Loucy (cell line): ENCODE measurements around the gene BFSP1.

ENCODE experiments used
- H2AFZ ChIP-seq: fragments of 200-600 bp; sonication (generic); 2 replicates; pipeline ENCODE4 v1.6.0; 2016; ENCODE audit warnings: antibody characterized with exemption, mild to moderate bottlenecking, low read length, moderate library complexity
- H3F3A ChIP-seq: fragments of 200-600 bp; 2 replicates; pipeline ENCODE4 v1.6.0; 2016; ENCODE audit warnings: antibody characterized with exemption, low read depth, mild to moderate bottlenecking
- H3K27me3 ChIP-seq: fragments of 200-600 bp; sonication (generic); 2 replicates; pipeline ENCODE4 v1.6.1; 2014; ENCODE audit warnings: low read length, mild to moderate bottlenecking; ENCODE audit not compliant: insufficient read depth, poor library complexity, severe bottlenecking
- H3K36me3 ChIP-seq: fragments of 200-600 bp; sonication (generic); 2 replicates; pipeline ENCODE4 v1.6.1; 2016; ENCODE audit warnings: low read length; ENCODE audit not compliant: insufficient read depth
- H3K4me1 ChIP-seq: fragments of 200-600 bp; sonication (generic); 2 replicates; pipeline ENCODE4 v1.5.1; 2014; ENCODE audit warnings: low read length, mild to moderate bottlenecking; ENCODE audit not compliant: insufficient read depth, poor library complexity, severe bottlenecking
- H3K4me2 ChIP-seq: fragments of 200-600 bp; sonication (generic); 2 replicates; pipeline ENCODE4 v1.6.0; 2014; ENCODE audit warnings: antibody characterized with exemption, low read length, low read depth, mild to moderate bottlenecking; ENCODE audit not compliant: poor library complexity, severe bottlenecking
- H3K4me3 ChIP-seq: fragments of 200-600 bp; sonication (generic); 2 replicates; pipeline ENCODE4 v1.5.1; 2014; ENCODE audit warnings: low read length, mild to moderate bottlenecking, mixed read lengths; ENCODE audit not compliant: poor library complexity, severe bottlenecking
- H3K79me2 ChIP-seq: fragments of 200-600 bp; sonication (generic); 2 replicates; pipeline ENCODE4 v1.6.1; 2014; ENCODE audit warnings: low read length; ENCODE audit not compliant: insufficient read depth
- H3K9ac ChIP-seq: fragments of 200-600 bp; sonication (generic); 2 replicates; pipeline ENCODE4 v1.6.0; 2014; ENCODE audit warnings: mild to moderate bottlenecking, low read depth, low read length, moderate library complexity; ENCODE audit not compliant: poor library complexity, severe bottlenecking
- H3K9me2 ChIP-seq: fragments of 200-600 bp; sonication (generic); replicated peaks from 2 replicates; pipeline ENCODE4 v1.6.1; 2016; ENCODE audit warnings: low read depth, low read length, mixed read lengths
- H3K9me3 ChIP-seq: fragments of 200-600 bp; sonication (generic); 2 replicates; pipeline ENCODE4 v1.6.1; 2014; ENCODE audit warnings: mild to moderate bottlenecking, antibody characterized with exemption, low read length, low read depth; ENCODE audit not compliant: insufficient read depth
- H4K20me1 ChIP-seq: fragments of 200-600 bp; sonication (generic); 2 replicates; pipeline ENCODE4 v1.6.0; 2014; ENCODE audit warnings: antibody characterized with exemption, low read length, mild to moderate bottlenecking; ENCODE audit not compliant: insufficient read depth, poor library complexity, severe bottlenecking
- EZH2phosphoT487 ChIP-seq: fragments of 200-600 bp; IDR thresholded peaks from 2 replicates; pipeline ENCODE4 v1.6.1; 2018; ENCODE audit warnings: antibody characterized with exemption, mild to moderate bottlenecking, moderate library complexity, borderline replicate concordance
- TF ChIP-seq, protein P1 (sequence below): fragments of 200-600 bp; sonication (generic); conservative IDR thresholded peaks from 2 replicates; pipeline ENCODE4 v1.5.1; 2014; ENCODE audit warnings: mild to moderate bottlenecking, antibody characterized with exemption, low read length

The BFSP1 gene

DNA sequence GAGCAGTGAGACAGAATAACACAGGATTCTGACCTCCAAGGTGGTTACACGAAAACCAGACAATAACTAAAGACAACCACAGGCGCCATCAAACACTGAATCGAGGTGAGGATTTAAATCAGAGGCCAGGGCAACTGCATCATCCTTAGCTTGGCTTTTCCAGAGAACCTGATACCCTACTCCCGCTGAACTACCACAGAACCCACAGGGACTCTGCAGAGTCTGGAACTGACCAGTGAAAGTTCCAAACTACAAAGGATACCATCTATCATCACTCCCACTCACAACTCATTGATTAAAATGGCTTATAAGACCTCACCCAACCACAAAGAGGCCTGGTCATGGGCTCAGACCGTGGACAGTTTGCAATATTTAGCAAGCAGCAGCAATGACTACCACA is 85.0 kb downstream of the BFSP1 start:
- no peaks in the 10 kb centered on the region for H3K4me1 ChIP-seq
- H3K9me2 ChIP-seq: no peaks in the 10 kb centered on the region
- no peaks in the 10 kb centered on the region for H3F3A ChIP-seq
- TF ChIP-seq, protein P1, sequence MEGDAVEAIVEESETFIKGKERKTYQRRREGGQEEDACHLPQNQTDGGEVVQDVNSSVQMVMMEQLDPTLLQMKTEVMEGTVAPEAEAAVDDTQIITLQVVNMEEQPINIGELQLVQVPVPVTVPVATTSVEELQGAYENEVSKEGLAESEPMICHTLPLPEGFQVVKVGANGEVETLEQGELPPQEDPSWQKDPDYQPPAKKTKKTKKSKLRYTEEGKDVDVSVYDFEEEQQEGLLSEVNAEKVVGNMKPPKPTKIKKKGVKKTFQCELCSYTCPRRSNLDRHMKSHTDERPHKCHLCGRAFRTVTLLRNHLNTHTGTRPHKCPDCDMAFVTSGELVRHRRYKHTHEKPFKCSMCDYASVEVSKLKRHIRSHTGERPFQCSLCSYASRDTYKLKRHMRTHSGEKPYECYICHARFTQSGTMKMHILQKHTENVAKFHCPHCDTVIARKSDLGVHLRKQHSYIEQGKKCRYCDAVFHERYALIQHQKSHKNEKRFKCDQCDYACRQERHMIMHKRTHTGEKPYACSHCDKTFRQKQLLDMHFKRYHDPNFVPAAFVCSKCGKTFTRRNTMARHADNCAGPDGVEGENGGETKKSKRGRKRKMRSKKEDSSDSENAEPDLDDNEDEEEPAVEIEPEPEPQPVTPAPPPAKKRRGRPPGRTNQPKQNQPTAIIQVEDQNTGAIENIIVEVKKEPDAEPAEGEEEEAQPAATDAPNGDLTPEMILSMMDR: no peak
- no peak for TF ChIP-seq EZH2phosphoT487
- H3K4me2 ChIP-seq: no peak overlapping the region
- H3K4me3 ChIP-seq: no peak overlapping the region
- H3K9ac ChIP-seq: no peak overlapping the region
- H4K20me1 ChIP-seq: no peaks in the 10 kb centered on the region
- H3K36me3 ChIP-seq: no peaks in the 10 kb centered on the region
- no peaks in the 10 kb centered on the region for H3K79me2 ChIP-seq
- no peaks in the 10 kb centered on the region for H3K27me3 ChIP-seq
- H2AFZ ChIP-seq: no peak overlapping the region
- H3K9me3 ChIP-seq: no peaks in the 10 kb centered on the region

DNA sequence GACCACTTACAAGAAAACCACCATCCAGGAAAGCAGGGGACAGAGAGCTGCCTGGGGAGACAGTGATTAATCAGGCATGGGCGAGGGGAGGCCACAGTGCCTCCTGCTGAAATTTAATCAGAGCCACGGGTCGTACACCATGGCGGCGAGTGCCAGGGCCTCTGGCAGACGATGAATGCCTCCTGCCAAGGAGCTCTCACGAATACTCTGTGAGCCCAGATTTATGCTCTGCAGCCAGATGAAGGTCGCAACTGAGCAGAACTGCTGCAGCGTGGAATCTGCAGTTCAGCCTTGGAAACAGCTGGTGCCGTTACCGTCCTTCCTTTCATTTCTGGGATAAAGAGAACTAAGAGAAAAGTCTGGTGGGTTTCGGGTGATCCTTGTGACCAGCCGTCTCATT is 85.6 kb downstream of the BFSP1 start:
- TF ChIP-seq, protein P1: no peak
- TF ChIP-seq EZH2phosphoT487: no peak
- Histone ChIP-seq H3K4me3 (no peak overlapping the region), H3K9ac (no peak overlapping the region), H3K4me2 (no peak overlapping the region), H2AFZ (no peak overlapping the region), H3K27me3 (no peaks in the 10 kb centered on the region), H3F3A (no peaks in the 10 kb centered on the region), H3K4me1 (no peaks in the 10 kb centered on the region), H3K79me2 (no peaks in the 10 kb centered on the region), H4K20me1 (no peaks in the 10 kb centered on the region), H3K36me3 (no peaks in the 10 kb centered on the region), H3K9me2 (no peaks in the 10 kb centered on the region), H3K9me3 (no peaks in the 10 kb centered on the region)

DNA sequence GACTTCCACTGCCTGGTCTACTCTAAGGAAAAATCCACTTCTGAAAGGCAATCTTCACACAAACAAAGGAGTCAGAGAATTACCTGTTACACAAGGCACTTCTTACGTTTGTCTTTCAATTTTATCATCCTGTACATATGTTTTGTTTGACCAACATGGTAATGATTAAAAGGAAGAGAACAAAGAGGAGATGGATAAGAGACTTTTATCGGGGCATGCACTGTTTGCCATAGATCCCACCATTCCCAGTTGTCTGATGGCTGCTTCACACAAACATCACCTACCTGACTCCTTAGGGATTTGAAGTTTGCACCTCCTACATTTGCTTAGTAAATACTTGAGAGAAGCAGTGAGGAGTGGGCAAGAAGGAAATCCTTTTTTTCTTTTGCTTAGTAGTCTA is 87.1 kb downstream of the BFSP1 start:
- Histone ChIP-seq H3F3A (no peaks in the 10 kb centered on the region), H4K20me1 (no peaks in the 10 kb centered on the region), H2AFZ (no peak overlapping the region), H3K79me2 (no peaks in the 10 kb centered on the region), H3K9ac (no peak overlapping the region), H3K4me2 (no peak overlapping the region), H3K4me3 (no peak overlapping the region), H3K27me3 (no peaks in the 10 kb centered on the region), H3K9me2 (no peaks in the 10 kb centered on the region), H3K36me3 (no peaks in the 10 kb centered on the region), H3K4me1 (no peaks in the 10 kb centered on the region), H3K9me3 (no peaks in the 10 kb centered on the region)
- no peak for TF ChIP-seq EZH2phosphoT487
- TF ChIP-seq, protein P1: no peak
